A549 (cell line): ENCODE measurements around the gene PCDH11Y.
"Not testable (repeated sequence)": the region's sequence is repeated elsewhere in the genome, so short reads cannot be mapped to it uniquely, and the experiment has no call there.

Experiments
- CEBPB ChIP-seq, 2 experiments: fragments of >200 bp in 1 of 2; sonication (Bioruptor Twin) in 1 of 2; formaldehyde crosslinking in 1 of 2; IDR thresholded peaks; 2 replicates each; pipeline ENCODE4 v1.6.1; 2012 to 2016
- CHD2 ChIP-seq: fragments of 150-350 bp; IDR thresholded peaks from 2 replicates; pipeline ENCODE4 v1.6.1; 2014; ENCODE audit warnings: low read length; ENCODE audit not compliant: partially characterized antibody
- CTCF ChIP-seq: fragments of >200 bp; sonication (Bioruptor Twin); formaldehyde crosslinking; IDR thresholded peaks from 3 replicates; pipeline ENCODE4 v1.5.1; 2016
- ELK1 ChIP-seq: fragments of 150-350 bp; IDR thresholded peaks from 2 replicates; pipeline ENCODE4 v1.6.1; 2014; ENCODE audit warnings: low read depth, mild to moderate bottlenecking, low read length
- EP300 ChIP-seq, 2 experiments: fragments of >200 bp; sonication (Bioruptor Twin); formaldehyde crosslinking; IDR thresholded peaks; 2 replicates in 1 of 2; 3 replicates in 1 of 2; pipeline ENCODE4 v1.6.1; 2016 to 2017
- FOSL2 ChIP-seq, 2 experiments: fragments of 450-650 bp in 1 of 2; fragments of >200 bp in 1 of 2; sonication (Bioruptor Twin) in 1 of 2; formaldehyde crosslinking; IDR thresholded peaks; 2 replicates each; pipeline versions ENCODE4 v1.5.0 to v1.6.1; 2016 to 2020; ENCODE audit warnings: mild to moderate bottlenecking in 1 of 2, moderate library complexity in 1 of 2
- HMGXB4 ChIP-seq: fragments of 250-450 bp; sonication (Bioruptor Pico); IDR thresholded peaks from 2 replicates; pipeline ENCODE4 v1.5.0; 2021; ENCODE audit warnings: mild to moderate bottlenecking, moderate library complexity, borderline replicate concordance
- JUNB ChIP-seq: fragments of >200 bp; sonication (Bioruptor Twin); formaldehyde crosslinking; IDR thresholded peaks from 2 replicates; pipeline ENCODE4 v1.6.1; 2016
- KDM1A ChIP-seq: fragments of 200-600 bp; sonication (generic); IDR thresholded peaks from 2 replicates; pipeline ENCODE4 v1.6.1; 2016; ENCODE audit warnings: low read depth, mild to moderate bottlenecking
- POLR2A ChIP-seq: IDR thresholded peaks from 2 replicates; pipeline ENCODE4 v1.6.1; 2012; ENCODE audit warnings: mild to moderate bottlenecking, low read length
- REST ChIP-seq: fragments of 200-600 bp; sonication (generic); IDR thresholded peaks from 2 replicates; pipeline ENCODE4 v1.6.1; 2016; ENCODE audit warnings: antibody characterized with exemption, mild to moderate bottlenecking, moderate library complexity
- USF2 ChIP-seq: fragments of 450-650 bp; IDR thresholded peaks from 2 replicates; pipeline ENCODE4 v1.6.1; 2014; ENCODE audit warnings: antibody characterized with exemption

GRCh38 chrY:5182998-5183397, 182.9 kb downstream of the PCDH11Y start:
- not testable (repeated sequence) for TF ChIP-seq REST; ELK1; POLR2A; CHD2; EP300 (IDR thresholded peaks at IDR 0.05); HMGXB4; CTCF; JUNB; KDM1A; CEBPB (IDR thresholded peaks at IDR 0.05); FOSL2 (IDR thresholded peaks at IDR 0.05); FOSL2 (CRISPR knock-in tag; IDR thresholded peaks at IDR 0.05); USF2
